Erythroblast (primary cell): ENCODE measurements around the gene ZMYM5.

Experiments used
- GATA1 ChIP-seq: IDR thresholded peaks from 2 replicates; pipeline ENCODE4 v1.6.1; 2011; ENCODE audit warnings: low read depth, mild to moderate bottlenecking, control low read depth, low read length, moderate library complexity
- POLR2A ChIP-seq: IDR thresholded peaks from 2 replicates; pipeline ENCODE4 v1.6.1; 2011; ENCODE audit warnings: mild to moderate bottlenecking, low read length

DNA sequence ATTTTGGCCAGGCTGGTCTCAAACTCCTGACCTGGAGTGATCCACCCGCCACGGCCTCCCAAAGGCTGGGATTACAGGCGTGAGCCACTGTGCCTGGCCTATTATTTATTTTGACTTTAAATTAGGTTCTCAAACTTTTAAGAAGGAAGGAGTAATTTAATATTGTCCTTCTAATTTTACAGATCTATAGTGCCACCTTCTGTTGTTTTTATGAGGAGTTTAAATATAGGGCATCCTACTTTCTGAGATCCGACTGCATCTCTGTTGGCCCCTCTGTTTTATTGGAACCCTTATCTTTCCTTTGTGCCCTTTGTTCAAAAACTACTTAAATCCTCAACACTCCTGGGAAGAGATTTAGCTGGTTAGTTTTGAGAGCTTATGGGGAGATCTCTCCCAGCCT is 25.4 kb upstream of the ZMYM5 start:
- TF ChIP-seq POLR2A (no peak), GATA1 (no peak)
